ENCODE measurements around the gene ANKRD33. TPM values are rescaled to one million over a fixed set of nuclear protein-coding genes. Genes with fewer than 3 reads are reported as not detected.

ANKRD33 gene
- total RNA-seq, 1 donor from 2014 or later, result not detected

- Mint-ChIP-seq H3K27me3 (ENCODE audit: unreplicated experiment) (peaks cover 6% of the 10 kb centered on the region), H3K4me3 (ENCODE audit: unreplicated experiment) (peak overlapping the region; percentile 49), H3K4me1 (ENCODE audit: low read depth, unreplicated experiment) (peaks cover 12% of the 10 kb centered on the region), H3K27ac (ENCODE audit: unreplicated experiment) (peak overlapping the region; percentile 76), H3K36me3 (ENCODE audit: unreplicated experiment) (peaks cover 5% of the 10 kb centered on the region), H3K9me3 (ENCODE audit: unreplicated experiment) (peaks cover 4% of the 10 kb centered on the region)
- TF ChIP-seq, protein P1, sequence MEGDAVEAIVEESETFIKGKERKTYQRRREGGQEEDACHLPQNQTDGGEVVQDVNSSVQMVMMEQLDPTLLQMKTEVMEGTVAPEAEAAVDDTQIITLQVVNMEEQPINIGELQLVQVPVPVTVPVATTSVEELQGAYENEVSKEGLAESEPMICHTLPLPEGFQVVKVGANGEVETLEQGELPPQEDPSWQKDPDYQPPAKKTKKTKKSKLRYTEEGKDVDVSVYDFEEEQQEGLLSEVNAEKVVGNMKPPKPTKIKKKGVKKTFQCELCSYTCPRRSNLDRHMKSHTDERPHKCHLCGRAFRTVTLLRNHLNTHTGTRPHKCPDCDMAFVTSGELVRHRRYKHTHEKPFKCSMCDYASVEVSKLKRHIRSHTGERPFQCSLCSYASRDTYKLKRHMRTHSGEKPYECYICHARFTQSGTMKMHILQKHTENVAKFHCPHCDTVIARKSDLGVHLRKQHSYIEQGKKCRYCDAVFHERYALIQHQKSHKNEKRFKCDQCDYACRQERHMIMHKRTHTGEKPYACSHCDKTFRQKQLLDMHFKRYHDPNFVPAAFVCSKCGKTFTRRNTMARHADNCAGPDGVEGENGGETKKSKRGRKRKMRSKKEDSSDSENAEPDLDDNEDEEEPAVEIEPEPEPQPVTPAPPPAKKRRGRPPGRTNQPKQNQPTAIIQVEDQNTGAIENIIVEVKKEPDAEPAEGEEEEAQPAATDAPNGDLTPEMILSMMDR (IDR thresholded peaks at IDR 0.05; ENCODE audit: partially characterized antibody, unreplicated experiment), result no peak
- peak; percentile 63 for DNase-seq
Observed at GRCh38 chr12:51905471-51906429, 17.8 kb downstream of the ANKRD33 start.

DNA sequence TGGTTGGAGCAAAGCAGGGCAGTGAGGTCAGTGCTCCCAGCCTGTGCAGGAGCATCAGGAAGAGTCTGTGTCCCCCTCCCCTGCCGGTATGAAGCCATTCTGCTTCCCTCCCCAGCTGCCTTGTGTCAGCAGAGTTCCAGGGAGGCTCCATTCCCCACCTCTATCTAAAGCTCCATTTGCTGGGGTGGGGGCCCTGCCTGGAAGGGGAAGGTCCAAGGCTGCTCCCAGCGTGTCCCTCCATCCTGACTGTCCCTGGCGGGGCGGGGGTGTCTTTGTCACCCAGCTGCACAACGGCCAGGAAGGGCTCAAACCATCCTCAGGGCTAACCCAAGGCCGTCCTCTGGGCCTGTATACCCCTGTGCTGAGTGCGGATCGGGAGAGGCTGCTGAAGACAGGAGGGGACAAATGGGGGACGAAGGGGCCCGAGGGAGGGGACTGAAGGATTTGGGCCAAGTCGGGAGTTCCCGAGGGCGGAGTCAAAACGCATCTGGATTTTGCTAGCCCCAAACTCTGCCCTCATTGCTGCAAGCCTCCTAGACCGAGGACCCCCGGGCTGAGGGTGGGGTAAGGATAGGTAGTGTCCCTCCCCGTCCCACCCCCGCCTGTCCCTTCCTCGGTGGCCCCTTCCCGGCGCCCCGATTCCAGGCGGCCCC is 18.7 kb downstream of the ANKRD33 start:
- TF ChIP-seq, protein P1 (IDR thresholded peaks at IDR 0.05; ENCODE audit: partially characterized antibody, unreplicated experiment), result no peak

GRCh38 chr12:51907083-51907855 is 19.4 kb downstream of the ANKRD33 start, which contains the start of gene ACVRL1:
Gene ACVRL1, plus strand, starts transcription at chr12:51907504. Its CDS starts 4,971 bp downstream, at chr12:51912475.
- peaks cover 14% of the 10 kb centered on the region for H3K4me1 Mint-ChIP-seq (ENCODE audit: low read depth, unreplicated experiment)
- H3K27me3 Mint-ChIP-seq (ENCODE audit: unreplicated experiment), result peaks cover 6% of the 10 kb centered on the region
- peak within 1 kb of the TSS; percentile 76 for H3K27ac Mint-ChIP-seq (ENCODE audit: unreplicated experiment)
- peak within 1 kb of the TSS; percentile 68 for H3K4me3 Mint-ChIP-seq (ENCODE audit: unreplicated experiment)
- TF ChIP-seq, protein P1 (IDR thresholded peaks at IDR 0.05; ENCODE audit: partially characterized antibody, unreplicated experiment), result no peak
- DNase-seq, result no peak
- H3K9me3 Mint-ChIP-seq (ENCODE audit: unreplicated experiment), result peaks cover 4% of the 10 kb centered on the region
- H3K36me3 Mint-ChIP-seq (ENCODE audit: unreplicated experiment), result no peaks in the 10 kb centered on the region

More for the DNA sequence above, 18.7 kb downstream of the ANKRD33 start:
- Mint-ChIP-seq H3K4me3 (ENCODE audit: unreplicated experiment) (peak overlapping the region; percentile 49), H3K4me1 (ENCODE audit: low read depth, unreplicated experiment) (peaks cover 12% of the 10 kb centered on the region), H3K36me3 (ENCODE audit: unreplicated experiment) (peaks cover 3% of the 10 kb centered on the region), H3K9me3 (ENCODE audit: unreplicated experiment) (peaks cover 4% of the 10 kb centered on the region), H3K27ac (ENCODE audit: unreplicated experiment) (peak overlapping the region; percentile 76), H3K27me3 (ENCODE audit: unreplicated experiment) (peaks cover 6% of the 10 kb centered on the region)
- DNase-seq, result no peak

GRCh38 chr12:51907856-51908425 is 20.0 kb downstream of the ANKRD33 start:
- H3K4me3 Mint-ChIP-seq (ENCODE audit: unreplicated experiment), result peak overlapping the region; percentile 68
- H3K36me3 Mint-ChIP-seq (ENCODE audit: unreplicated experiment), result no peaks in the 10 kb centered on the region
- peaks cover 4% of the 10 kb centered on the region for H3K9me3 Mint-ChIP-seq (ENCODE audit: unreplicated experiment)
- TF ChIP-seq, protein P1 (IDR thresholded peaks at IDR 0.05; ENCODE audit: partially characterized antibody, unreplicated experiment), result no peak
- no peak for DNase-seq
- H3K27me3 Mint-ChIP-seq (ENCODE audit: unreplicated experiment), result peaks cover 6% of the 10 kb centered on the region
- no peak overlapping the region for H3K27ac Mint-ChIP-seq (ENCODE audit: unreplicated experiment)
- H3K4me1 Mint-ChIP-seq (ENCODE audit: low read depth, unreplicated experiment), result peaks cover 16% of the 10 kb centered on the region

Data from glutamatergic neuron (in vitro differentiated cells).